SU-DHL-6 (cell line): ENCODE measurements around the gene NTRK3.

Source experiments
- H2AFZ ChIP-seq: fragments of 200-600 bp; sonication (generic); 2 replicates; pipeline ENCODE4 v1.6.1; 2014; ENCODE audit warnings: low read depth, mild to moderate bottlenecking, moderate library complexity, mixed read lengths, antibody characterized with exemption, low read length; ENCODE audit not compliant: severe bottlenecking
- H3F3A ChIP-seq: fragments of 200-600 bp; shearing (Covaris generic); 2 replicates; pipeline ENCODE4 v1.6.0; 2016; ENCODE audit warnings: antibody characterized with exemption, mild to moderate bottlenecking; ENCODE audit not compliant: insufficient read depth
- H3K27ac ChIP-seq: fragments of 200-600 bp; sonication (generic); 2 replicates; pipeline ENCODE4 v1.5.1; 2016; ENCODE audit warnings: low read depth, mild to moderate bottlenecking, low read length, moderate library complexity, mixed read lengths
- H3K27me3 ChIP-seq: fragments of 200-600 bp; sonication (generic), shearing (Covaris generic); 2 replicates; pipeline ENCODE4 v1.6.0; 2014; ENCODE audit warnings: mild to moderate bottlenecking, low read length
- H3K36me3 ChIP-seq: fragments of 200-600 bp; sonication (generic); 2 replicates; pipeline ENCODE4 v1.6.1; 2014; ENCODE audit warnings: mild to moderate bottlenecking, low read length, mixed read lengths
- H3K4me2 ChIP-seq: fragments of 300-600, 200-600 bp; shearing (Covaris generic), sonication (generic); 2 replicates; pipeline ENCODE4 v1.6.0; 2014; ENCODE audit warnings: low read length, low read depth, mild to moderate bottlenecking; ENCODE audit not compliant: poor library complexity, severe bottlenecking
- H3K4me3 ChIP-seq: fragments of 200-600 bp; sonication (generic); 2 replicates; pipeline ENCODE4 v1.5.1; 2014; ENCODE audit warnings: antibody characterized with exemption, low read length, mild to moderate bottlenecking, mixed read lengths; ENCODE audit not compliant: insufficient read depth, poor library complexity, severe bottlenecking
- H3K79me2 ChIP-seq: fragments of 200-600 bp; sonication (generic); 2 replicates; pipeline ENCODE4 v1.6.1; 2014; ENCODE audit warnings: mild to moderate bottlenecking, low read length, moderate library complexity; ENCODE audit not compliant: insufficient read depth
- H3K9ac ChIP-seq: fragments of 200-600 bp; sonication (generic); 2 replicates; pipeline ENCODE4 v1.7.0; 2014; ENCODE audit warnings: mild to moderate bottlenecking, low read length
- H3K9me2 ChIP-seq: fragments of 200-600 bp; sonication (generic); replicated peaks from 2 replicates; pipeline ENCODE4 v1.6.1; 2014; ENCODE audit warnings: low read length; ENCODE audit not compliant: insufficient read depth
- H3K9me3 ChIP-seq: fragments of 200-600 bp; sonication (generic); 2 replicates; pipeline ENCODE4 v1.6.1; 2014; ENCODE audit warnings: low read length, mixed read lengths; ENCODE audit not compliant: insufficient read depth
- H4K20me1 ChIP-seq: fragments of 200-600 bp; sonication (generic); 2 replicates; pipeline ENCODE4 v1.6.1; 2014; ENCODE audit warnings: low read depth, mild to moderate bottlenecking, antibody characterized with exemption, low read length, moderate library complexity, mixed read lengths
- EZH2phosphoT487 ChIP-seq: fragments of 200-600 bp; sonication (generic), shearing (Covaris generic); conservative IDR thresholded peaks from 2 replicates; pipeline ENCODE4 v1.6.1; 2018; ENCODE audit warnings: mild to moderate bottlenecking, antibody characterized with exemption, low read length, moderate library complexity, mixed read lengths
- TF ChIP-seq, protein P1 (sequence below): fragments of 200-600 bp; sonication (generic); IDR thresholded peaks from one replicate; pipeline ENCODE4 v1.5.1; 2017; ENCODE audit warnings: antibody characterized with exemption, mild to moderate bottlenecking, low read length, moderate library complexity; ENCODE audit not compliant: insufficient read depth, poor library complexity, severe bottlenecking

The NTRK3 gene

DNA sequence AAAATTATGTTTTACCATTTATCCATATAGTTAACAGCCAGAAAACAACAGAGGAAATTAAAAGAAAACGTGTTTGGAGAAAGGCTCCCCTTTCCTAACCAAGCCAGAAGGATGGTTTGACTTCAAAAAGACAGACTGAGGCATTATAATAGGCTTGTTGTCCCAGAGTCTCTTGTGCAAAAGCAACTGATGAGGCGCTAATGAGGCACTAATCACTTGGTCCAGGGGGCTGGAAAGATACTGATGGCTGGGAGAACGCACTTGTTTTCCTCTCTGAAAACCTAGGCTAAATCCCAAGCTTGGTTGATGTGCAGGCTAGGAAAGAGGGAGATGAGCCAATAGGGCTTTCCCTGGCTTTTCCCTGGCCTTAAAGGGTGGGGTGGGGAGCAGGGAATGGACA, 389.6 kb downstream of the NTRK3 start:
- no peak overlapping the region for H3K27ac ChIP-seq
- no peak for TF ChIP-seq EZH2phosphoT487
- TF ChIP-seq, protein P1, sequence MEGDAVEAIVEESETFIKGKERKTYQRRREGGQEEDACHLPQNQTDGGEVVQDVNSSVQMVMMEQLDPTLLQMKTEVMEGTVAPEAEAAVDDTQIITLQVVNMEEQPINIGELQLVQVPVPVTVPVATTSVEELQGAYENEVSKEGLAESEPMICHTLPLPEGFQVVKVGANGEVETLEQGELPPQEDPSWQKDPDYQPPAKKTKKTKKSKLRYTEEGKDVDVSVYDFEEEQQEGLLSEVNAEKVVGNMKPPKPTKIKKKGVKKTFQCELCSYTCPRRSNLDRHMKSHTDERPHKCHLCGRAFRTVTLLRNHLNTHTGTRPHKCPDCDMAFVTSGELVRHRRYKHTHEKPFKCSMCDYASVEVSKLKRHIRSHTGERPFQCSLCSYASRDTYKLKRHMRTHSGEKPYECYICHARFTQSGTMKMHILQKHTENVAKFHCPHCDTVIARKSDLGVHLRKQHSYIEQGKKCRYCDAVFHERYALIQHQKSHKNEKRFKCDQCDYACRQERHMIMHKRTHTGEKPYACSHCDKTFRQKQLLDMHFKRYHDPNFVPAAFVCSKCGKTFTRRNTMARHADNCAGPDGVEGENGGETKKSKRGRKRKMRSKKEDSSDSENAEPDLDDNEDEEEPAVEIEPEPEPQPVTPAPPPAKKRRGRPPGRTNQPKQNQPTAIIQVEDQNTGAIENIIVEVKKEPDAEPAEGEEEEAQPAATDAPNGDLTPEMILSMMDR = no peak
- no peaks in the 10 kb centered on the region for H3K36me3 ChIP-seq
- no peaks in the 10 kb centered on the region for H3K9me2 ChIP-seq
- no peak overlapping the region for H2AFZ ChIP-seq
- H3F3A ChIP-seq = no peaks in the 10 kb centered on the region
- no peaks in the 10 kb centered on the region for H4K20me1 ChIP-seq
- no peak overlapping the region for H3K9ac ChIP-seq
- no peak overlapping the region for H3K4me2 ChIP-seq
- H3K4me3 ChIP-seq = no peak overlapping the region
- no peaks in the 10 kb centered on the region for H3K9me3 ChIP-seq
- H3K27me3 ChIP-seq = no peaks in the 10 kb centered on the region
- H3K79me2 ChIP-seq = no peaks in the 10 kb centered on the region

- Histone ChIP-seq H3K79me2 (no peaks in the 10 kb centered on the region), H3K9me3 (no peaks in the 10 kb centered on the region), H4K20me1 (no peaks in the 10 kb centered on the region), H3F3A (no peaks in the 10 kb centered on the region), H3K27me3 (no peaks in the 10 kb centered on the region), H3K27ac (no peak overlapping the region), H3K9ac (no peak overlapping the region), H3K36me3 (no peaks in the 10 kb centered on the region), H3K9me2 (no peaks in the 10 kb centered on the region), H3K4me2 (no peak overlapping the region), H2AFZ (no peak overlapping the region), H3K4me3 (no peak overlapping the region)
- no peak for TF ChIP-seq EZH2phosphoT487
- TF ChIP-seq, protein P1 = no peak
Observed at GRCh38 chr15:87863152-87863551, 393.4 kb downstream of the NTRK3 start.

DNA sequence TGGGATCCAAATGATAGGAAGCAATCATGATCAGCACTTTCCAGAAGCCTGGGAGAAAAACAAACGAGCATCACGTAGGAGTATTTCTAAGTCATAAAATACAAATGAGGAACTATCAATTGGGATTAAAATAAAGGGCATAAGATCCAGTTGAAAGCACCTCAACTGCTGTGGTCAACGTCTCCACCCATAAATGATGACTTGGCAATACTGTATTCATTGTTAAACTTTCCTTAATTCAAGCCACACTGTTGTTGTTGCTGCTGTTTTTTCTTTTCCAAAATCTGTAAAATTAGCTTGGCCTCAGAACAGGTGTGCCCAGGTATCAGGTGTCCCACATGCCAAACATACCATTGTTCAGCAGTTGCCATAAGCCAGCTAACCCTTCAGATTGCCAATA, 395.8 kb downstream of the NTRK3 start:
- no peaks in the 10 kb centered on the region for H3K36me3 ChIP-seq
- no peak overlapping the region for H3K27ac ChIP-seq
- no peaks in the 10 kb centered on the region for H4K20me1 ChIP-seq
- no peak overlapping the region for H3K4me2 ChIP-seq
- H3F3A ChIP-seq = no peaks in the 10 kb centered on the region
- no peak overlapping the region for H3K4me3 ChIP-seq
- no peak overlapping the region for H2AFZ ChIP-seq
- no peaks in the 10 kb centered on the region for H3K9me2 ChIP-seq
- no peaks in the 10 kb centered on the region for H3K79me2 ChIP-seq
- H3K9ac ChIP-seq = no peak overlapping the region
- no peak for TF ChIP-seq EZH2phosphoT487
- TF ChIP-seq, protein P1 = no peak
- H3K9me3 ChIP-seq = no peaks in the 10 kb centered on the region
- no peaks in the 10 kb centered on the region for H3K27me3 ChIP-seq
